Rectal smooth muscle tissue (tissue), 1 donor: ENCODE data around the gene NSMCE1.

ENCODE experiments used
- H3K27ac ChIP-seq: one replicate; pipeline ENCODE4 v1.7.0; 2013; ENCODE audit warnings: low read depth, low read length, inconsistent platforms
- H3K27me3 ChIP-seq: one replicate; pipeline ENCODE4 v1.7.0; 2013; ENCODE audit warnings: low read length; ENCODE audit not compliant: control insufficient read depth, insufficient read depth
- H3K36me3 ChIP-seq: one replicate; pipeline ENCODE4 v1.7.0; 2013; ENCODE audit warnings: low read length; ENCODE audit not compliant: control insufficient read depth, insufficient read depth
- H3K4me1 ChIP-seq: one replicate; pipeline ENCODE4 v1.7.0; 2013; ENCODE audit warnings: low read length; ENCODE audit not compliant: control insufficient read depth, insufficient read depth
- H3K4me3 ChIP-seq: one replicate; pipeline ENCODE4 v1.7.0; 2013; ENCODE audit warnings: low read length
- H3K9ac ChIP-seq: one replicate; pipeline ENCODE4 v1.7.0; 2013; ENCODE audit warnings: low read length

NSMCE1 gene, protein sequence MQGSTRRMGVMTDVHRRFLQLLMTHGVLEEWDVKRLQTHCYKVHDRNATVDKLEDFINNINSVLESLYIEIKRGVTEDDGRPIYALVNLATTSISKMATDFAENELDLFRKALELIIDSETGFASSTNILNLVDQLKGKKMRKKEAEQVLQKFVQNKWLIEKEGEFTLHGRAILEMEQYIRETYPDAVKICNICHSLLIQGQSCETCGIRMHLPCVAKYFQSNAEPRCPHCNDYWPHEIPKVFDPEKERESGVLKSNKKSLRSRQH

DNA sequence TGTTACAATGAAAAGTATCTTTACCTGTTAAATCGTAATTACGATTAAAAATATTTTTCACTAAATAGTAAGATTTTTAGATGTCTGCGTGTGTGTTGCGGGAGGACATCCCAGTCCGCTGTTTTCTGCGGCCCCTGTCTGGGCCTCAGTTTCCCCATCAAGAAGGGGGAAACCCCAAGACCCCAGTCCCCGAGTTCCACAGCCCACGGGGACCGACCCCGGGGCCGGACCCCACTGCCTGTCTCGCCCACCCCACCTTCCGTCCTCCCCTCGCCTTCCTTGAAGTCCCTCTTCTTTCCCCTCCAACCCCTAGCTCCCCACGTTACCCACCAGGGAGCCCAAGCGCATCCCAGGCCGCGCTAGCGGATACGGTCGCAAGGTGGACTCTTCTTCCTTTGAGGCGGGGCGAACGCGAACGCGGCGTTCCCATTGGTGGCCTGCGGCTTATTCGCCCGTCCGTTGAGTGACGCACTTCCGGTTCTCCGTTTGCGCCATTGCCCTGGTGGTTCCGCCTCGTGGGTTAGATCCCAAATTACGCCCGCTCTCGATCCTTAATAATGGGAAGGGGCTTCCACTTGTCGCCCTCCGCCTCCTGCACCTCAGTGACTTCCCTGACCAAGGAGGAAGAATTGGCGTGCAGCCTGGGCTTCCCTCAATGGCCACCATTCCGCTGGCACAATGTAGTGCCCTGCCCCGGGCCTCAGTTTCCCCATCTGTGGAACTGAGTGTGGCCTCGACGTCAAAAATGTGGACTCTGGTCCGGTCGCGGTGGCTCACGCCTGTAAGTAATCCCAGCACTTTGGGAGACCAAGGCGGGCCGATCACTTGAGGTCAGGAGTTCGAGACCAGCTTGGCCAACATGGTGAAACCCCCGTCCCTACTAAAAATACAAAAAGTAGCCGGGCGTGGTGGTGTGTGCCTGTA lies at the start of gene NSMCE1:
NSMCE1 (minus strand) TSS at position 397 of the 924 bp plus-strand sequence. CDS start 11,202 bp downstream, outside the sequence.
- Histone ChIP-seq H3K4me1 (no peaks in the 10 kb centered on the region), H3K4me3 (peak within 1 kb of the TSS; percentile 81), H3K9ac (peak within 1 kb of the TSS; percentile 59), H3K36me3 (no peaks in the 10 kb centered on the region), H3K27me3 (no peaks in the 10 kb centered on the region), H3K27ac (peak within 1 kb of the TSS; percentile 76)

DNA sequence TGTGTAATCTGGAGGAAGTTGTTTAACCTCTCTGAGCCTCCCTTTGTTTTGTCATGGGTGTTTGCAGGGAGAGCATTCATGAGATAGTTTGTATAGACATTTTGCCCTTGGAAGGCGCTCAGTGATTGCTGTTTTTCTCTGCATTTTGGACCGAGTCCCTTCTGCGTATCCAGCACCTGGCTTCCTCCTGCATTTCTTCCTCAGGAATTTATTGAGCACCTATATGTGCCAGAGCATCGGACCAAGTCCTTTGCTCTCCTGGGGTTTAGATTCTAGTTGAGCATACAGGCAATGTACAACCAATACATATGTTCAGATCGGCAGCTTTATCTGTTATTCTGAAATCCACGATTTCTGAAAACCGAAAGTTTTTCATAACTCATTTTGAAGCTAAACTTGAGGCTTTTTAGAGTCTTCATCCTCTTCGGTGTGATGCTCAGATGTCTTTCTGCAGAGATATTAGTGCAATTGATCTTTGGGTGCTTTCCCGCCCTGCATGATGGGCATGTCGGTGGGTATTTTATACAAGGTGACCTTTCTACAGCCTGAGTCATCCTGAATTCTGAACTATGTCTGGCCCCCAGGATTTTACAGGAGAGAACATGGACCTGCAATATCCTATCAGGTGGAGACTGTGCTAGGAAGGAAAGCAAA lies 49.3 kb upstream of the NSMCE1 start:
- Histone ChIP-seq H3K4me3 (peak overlapping the region; percentile 42), H3K36me3 (no peaks in the 10 kb centered on the region), H3K9ac (peak overlapping the region; percentile 2), H3K4me1 (peaks cover 37% of the 10 kb centered on the region), H3K27me3 (no peaks in the 10 kb centered on the region), H3K27ac (peak overlapping the region; percentile 78)

DNA sequence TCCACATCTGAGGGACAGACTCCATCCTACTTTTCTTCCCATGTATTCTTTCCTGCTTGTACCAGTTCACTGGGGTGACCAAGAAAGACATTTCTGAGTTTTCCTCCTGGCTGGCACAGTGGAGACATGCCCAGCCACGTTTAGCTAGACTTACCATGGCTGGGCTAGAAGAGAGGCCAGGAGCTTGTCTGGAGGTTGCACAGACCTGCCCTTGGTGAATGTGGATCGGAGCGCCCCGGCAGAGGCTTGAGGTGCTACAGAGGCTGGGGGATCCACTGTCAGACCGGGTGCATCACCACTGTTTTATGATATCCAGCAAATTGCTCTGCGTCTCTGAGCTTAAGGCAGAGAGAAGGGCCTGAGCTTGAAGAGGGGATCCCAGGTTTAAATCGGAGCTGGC lies 48.7 kb upstream of the NSMCE1 start:
- Histone ChIP-seq H3K4me3 (no peak overlapping the region), H3K27me3 (no peaks in the 10 kb centered on the region), H3K27ac (peak overlapping the region; percentile 78), H3K4me1 (peaks cover 37% of the 10 kb centered on the region), H3K9ac (peak overlapping the region; percentile 2), H3K36me3 (no peaks in the 10 kb centered on the region)

DNA sequence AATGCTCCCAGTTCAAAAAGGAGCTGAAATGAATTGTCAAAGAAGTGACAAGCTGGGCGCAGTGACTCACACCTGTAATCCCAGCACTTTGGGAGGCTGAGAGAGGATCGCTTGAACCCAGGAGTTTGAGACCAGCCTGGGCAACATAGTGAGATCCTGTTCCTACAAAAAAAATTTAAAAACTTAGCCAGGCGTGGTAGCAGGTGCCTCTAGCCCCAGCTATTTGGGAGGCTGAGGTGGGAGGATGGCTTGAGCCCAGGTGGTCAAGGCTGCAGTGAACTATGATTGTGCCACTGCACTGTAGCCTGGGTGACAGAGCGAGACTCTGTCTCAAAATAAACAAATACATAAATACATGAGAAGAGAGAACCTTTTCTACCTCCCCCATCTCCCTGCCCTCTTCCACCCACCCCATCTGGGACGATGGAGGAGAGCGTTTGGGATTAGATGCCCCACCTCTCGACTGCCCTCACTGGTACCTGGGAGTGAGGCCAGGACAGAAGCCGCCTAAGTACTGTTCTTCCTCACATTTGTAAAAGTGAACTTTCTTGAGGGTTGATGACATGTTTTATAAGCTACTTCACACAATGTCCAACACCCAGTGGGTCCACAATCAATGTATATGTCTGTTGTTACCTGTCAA lies 47.6 kb upstream of the NSMCE1 start:
- no peaks in the 10 kb centered on the region for H3K36me3 ChIP-seq
- H3K4me3 ChIP-seq = peak overlapping the region; percentile 90
- no peak overlapping the region for H3K9ac ChIP-seq
- peaks cover 33% of the 10 kb centered on the region for H3K4me1 ChIP-seq
- H3K27me3 ChIP-seq = no peaks in the 10 kb centered on the region
- H3K27ac ChIP-seq = peak overlapping the region; percentile 78

DNA sequence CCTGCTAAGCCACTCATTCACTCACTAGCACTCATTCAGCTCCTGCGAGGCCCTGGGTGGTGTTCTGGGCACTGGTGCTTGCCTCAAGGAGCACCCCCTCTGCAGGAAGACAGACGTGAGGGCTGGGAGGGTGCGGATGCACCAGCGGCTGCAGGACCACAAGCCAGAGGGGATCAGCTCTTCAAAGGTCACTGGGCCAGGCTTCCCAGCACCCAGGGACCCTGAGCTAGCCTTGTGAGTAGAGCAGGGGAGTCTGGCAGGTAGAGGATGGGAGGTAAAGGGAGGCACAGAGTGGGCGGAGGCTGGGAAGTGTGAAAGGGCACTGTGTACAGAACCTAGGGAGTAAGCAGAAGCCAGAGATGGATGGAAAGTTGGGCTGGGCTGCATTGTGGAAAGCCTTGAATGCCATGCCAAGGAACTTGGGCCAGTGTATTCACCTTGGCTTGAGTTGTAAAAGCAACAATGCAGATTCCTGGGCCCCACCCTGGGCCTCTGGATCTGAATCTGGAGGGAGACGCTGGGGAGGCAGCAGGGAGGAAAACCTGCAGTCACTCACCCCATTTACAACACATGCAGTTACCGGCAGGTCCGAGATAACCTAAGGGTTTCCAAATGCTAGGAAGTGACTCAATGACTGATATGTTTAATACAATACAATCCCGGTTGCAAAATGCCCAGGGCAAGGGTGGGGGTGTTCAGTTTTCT lies 46.9 kb upstream of the NSMCE1 start:
- Histone ChIP-seq H3K4me1 (peaks cover 30% of the 10 kb centered on the region), H3K9ac (peak overlapping the region; percentile 34)

DNA sequence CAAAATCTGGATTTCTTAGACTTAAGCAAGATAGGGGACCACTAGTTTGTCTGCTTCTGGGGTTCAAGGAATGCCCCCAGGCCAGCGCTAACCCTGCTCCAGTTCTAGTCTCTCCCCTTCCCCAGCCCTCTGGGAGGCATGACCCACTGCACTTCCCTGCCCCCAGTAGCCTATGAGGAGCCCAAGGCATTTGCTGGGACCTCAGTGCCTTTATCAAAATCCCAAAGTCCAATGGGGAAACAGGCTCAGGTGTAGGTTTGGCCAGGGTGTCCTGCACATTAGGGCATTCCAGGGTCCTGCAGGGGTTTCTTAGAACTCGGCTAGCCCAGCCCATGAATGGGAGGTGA lies 46.4 kb upstream of the NSMCE1 start:
- Histone ChIP-seq H3K27me3 (no peaks in the 10 kb centered on the region), H3K36me3 (no peaks in the 10 kb centered on the region), H3K9ac (peak overlapping the region; percentile 34), H3K27ac (peak overlapping the region; percentile 97), H3K4me1 (peaks cover 27% of the 10 kb centered on the region), H3K4me3 (peak overlapping the region; percentile 90)

More for the DNA sequence above, 46.9 kb upstream of the NSMCE1 start:
- no peaks in the 10 kb centered on the region for H3K36me3 ChIP-seq
- no peaks in the 10 kb centered on the region for H3K27me3 ChIP-seq
- H3K4me3 ChIP-seq = peak overlapping the region; percentile 90
- peak overlapping the region; percentile 97 for H3K27ac ChIP-seq

DNA sequence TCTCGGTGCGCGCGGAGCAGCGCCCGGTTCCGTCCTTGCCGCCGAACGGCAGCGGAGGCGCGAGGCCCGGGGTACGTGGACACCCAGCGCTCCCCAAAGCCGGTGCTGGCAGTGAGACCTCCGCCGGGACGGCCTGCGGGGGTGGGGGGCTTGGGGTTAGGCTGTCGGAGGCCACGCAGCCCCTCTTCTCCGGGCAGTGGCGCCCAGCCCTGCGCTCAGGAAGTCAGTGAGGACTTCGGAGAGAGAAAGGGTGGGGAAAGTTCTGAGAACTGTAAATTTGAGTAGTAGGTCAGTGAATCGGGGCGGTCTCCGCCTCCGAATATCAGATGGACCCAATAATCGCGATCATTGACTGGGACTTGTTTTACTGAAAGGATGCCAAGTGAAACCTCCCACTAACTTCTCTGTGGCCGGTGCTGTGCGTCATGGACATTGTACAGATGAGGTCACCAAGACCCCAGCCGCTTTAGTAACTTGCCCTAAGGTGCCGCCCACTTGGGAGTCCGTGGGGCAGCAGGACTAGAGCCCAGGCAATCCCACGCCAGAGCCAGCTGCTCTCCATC lies 45.7 kb upstream of the NSMCE1 start:
- peak overlapping the region; percentile 88 for H3K9ac ChIP-seq
- H3K4me3 ChIP-seq = peak overlapping the region; percentile 90

DNA sequence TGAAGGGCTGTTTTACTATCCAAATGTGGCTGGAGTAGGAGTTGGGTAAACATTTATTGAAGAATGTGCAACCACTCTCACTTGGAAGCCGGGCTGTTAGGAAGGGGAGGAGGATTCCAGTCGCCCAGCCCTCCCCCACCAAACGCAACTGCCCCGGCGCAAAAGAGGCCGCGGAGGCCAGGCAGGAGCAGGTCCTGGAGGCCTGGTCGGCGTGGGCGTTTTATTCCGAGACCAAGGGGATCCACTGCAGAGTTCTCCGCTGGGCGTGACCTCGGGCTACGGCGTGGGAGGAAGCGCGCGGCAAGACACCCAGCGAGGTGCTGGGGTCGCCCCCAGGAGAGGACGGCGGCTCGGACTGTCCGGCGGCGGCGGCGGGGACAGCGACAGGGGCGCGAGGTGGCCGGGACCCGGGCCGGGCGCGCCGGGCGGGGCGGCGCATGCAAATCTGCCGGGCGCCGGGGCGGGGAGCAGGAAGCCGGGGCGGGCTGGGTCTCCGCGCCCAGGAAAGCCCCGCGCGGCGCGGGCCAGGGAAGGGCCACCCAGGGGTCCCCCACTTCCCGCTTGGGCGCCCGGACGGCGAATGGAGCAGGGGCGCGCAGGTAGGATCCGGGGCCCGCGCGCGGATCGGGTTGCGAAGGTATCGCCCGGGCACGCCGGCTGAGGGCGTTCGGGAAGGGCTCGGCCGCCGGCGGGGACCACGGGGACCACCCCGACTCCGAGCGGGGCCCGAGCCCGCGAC lies 45.0 kb upstream of the NSMCE1 start, which contains the start of gene IL4R:
IL4R (plus strand) TSS at position 553 of the 739 bp plus-strand sequence. CDS start 26,230 bp downstream, outside the sequence.
- H3K9ac ChIP-seq = peak within 1 kb of the TSS; percentile 88
- no peaks in the 10 kb centered on the region for H3K27me3 ChIP-seq
- H3K4me3 ChIP-seq = peak within 1 kb of the TSS; percentile 90
- H3K27ac ChIP-seq = peak within 1 kb of the TSS; percentile 97
- no peaks in the 10 kb centered on the region for H3K36me3 ChIP-seq
- H3K4me1 ChIP-seq = peaks cover 20% of the 10 kb centered on the region

More for the DNA sequence above, 45.7 kb upstream of the NSMCE1 start:
- peak overlapping the region; percentile 97 for H3K27ac ChIP-seq
- no peaks in the 10 kb centered on the region for H3K27me3 ChIP-seq
- no peaks in the 10 kb centered on the region for H3K36me3 ChIP-seq
- H3K4me1 ChIP-seq = peaks cover 27% of the 10 kb centered on the region

DNA sequence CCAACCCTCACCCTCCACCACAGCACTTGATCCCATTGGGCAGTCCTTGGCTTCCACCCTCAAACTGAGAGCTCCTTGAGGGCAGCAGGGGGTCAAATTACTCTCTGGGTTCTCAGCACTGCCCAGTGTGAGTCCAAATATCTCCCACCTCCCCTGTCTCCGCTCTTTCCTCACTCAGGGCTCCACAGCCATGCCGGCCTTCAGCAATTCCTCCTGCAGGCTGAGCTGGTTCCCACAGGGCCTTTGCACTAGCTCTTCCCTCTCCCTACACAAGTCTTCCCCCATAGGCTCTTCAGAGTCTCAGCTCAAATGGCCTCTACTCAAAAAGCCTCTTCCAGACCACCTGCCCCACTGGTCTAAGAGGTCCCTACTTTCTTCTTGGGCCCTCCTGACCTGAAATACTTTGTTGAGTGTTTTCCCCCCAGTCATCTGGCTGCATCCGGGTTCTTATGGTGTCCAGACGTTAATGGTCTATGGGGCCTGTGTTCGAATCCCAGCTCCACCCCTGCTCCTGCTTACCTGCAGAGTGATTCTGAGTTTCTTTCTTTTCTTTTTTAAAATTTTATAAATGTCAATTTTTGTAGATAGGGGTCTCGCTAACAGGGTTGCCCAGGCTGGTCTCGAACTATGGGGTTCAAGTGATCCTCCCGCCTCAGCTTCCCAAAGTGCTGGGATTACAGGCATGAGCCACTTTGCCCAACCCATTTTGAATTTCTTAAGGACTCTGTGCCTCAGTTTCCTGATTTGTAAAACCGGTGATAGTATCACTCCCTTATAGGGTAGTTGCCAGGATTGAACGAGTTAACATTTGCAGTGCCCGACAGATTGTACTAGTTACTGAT lies 44.2 kb upstream of the NSMCE1 start:
- Histone ChIP-seq H3K4me1 (peaks cover 13% of the 10 kb centered on the region), H3K36me3 (no peaks in the 10 kb centered on the region), H3K4me3 (peak overlapping the region; percentile 90), H3K27me3 (no peaks in the 10 kb centered on the region), H3K9ac (no peak overlapping the region), H3K27ac (peak overlapping the region; percentile 97)

DNA sequence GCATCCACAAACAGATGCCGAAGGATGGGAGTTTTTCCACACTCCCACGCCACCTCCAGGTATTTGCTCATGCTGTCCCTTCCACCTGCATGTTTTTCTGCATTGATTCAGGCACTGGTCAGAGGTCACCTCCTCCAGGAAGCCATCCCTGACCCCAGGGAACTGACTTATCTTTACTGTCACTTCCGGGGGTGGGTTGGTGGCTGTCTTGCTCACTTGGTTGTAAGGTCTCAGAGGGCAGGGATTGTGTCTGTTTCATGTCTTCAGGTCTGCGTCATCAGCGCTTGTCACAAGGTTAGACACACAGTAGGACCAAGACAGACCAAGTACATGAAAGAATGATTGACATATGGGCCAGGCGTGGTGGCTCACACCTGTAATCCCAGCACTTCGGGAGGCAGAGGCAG lies 43.3 kb upstream of the NSMCE1 start:
- peaks cover 7% of the 10 kb centered on the region for H3K4me1 ChIP-seq
- no peak overlapping the region for H3K4me3 ChIP-seq
- H3K27me3 ChIP-seq = no peaks in the 10 kb centered on the region
- H3K9ac ChIP-seq = no peak overlapping the region
- no peak overlapping the region for H3K27ac ChIP-seq
- H3K36me3 ChIP-seq = no peaks in the 10 kb centered on the region
